NCI-H1436 (cell line): Measurements from ENCODE around the gene ASPN.
"Not testable (repeated sequence)": the region's sequence is repeated elsewhere in the genome, so short reads cannot be mapped to it uniquely, and the experiment has no call there.

ENCODE experiments used
- DNase-seq: peaks from one replicate; lab custom pipeline; 2025; lab: John Stamatoyannopoulos, UW

Gene ASPN

GRCh38 chr9:92411157-92411556 lies 71.1 kb downstream of the ASPN start:
- DNase-seq = not testable (repeated sequence)

GRCh38 chr9:92408747-92409478 lies 73.4 kb downstream of the ASPN start:
- no peak for DNase-seq

DNA sequence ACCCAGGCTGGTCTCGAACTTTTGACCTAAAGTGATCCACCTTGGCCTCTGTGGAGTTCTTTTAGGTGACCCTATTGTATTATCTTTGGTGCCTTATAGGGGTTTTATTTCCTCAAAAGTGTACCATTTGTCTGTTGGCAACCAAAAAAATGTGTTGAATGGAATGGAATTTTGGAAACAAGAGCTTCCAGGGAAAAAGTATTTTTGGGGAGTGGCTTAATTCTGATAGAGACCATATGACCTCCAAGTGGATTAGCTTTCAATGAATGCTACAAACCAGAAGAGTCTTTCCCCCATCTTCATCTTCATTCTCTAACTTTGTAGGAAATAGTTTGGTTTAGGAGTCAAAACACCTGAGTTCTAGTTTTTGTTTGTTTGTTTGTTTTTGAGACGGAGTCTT lies 74.5 kb downstream of the ASPN start:
- DNase-seq = no peak

DNA sequence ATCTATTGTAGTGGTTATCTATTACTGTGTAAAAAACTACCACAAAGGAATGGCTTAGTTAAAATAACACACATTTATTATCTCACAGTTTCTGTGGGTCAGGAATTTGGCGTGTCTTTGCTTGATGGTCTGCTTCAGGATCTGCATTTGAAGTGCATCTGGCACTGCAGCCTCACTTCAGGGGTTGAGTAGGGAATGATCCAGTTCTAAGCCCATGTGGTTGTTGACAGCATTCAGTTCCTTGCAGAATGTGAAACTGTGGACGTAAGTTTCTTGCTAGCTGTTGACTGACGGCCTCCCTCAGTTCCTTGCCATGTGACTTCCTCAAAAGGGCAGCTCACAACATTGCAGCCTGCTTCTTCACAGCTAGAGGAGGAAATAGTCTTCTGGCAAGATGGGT lies 75.8 kb downstream of the ASPN start:
- no peak for DNase-seq
